HCT116 (cell line): ENCODE measurements around the gene PRRC2A.

Experiments
- CTCF ChIP-seq, 3 experiments: fragments of 200-600 bp in 1 of 3; sonication (generic) in 1 of 3; IDR thresholded peaks in 2 of 3; conservative IDR thresholded peaks in 1 of 3; 2 replicates each; pipeline ENCODE4 v1.5.1; 2012 to 2017; ENCODE audit warnings: low read depth in 2 of 3, low read length in 2 of 3, antibody characterized with exemption in 1 of 3, borderline replicate concordance in 1 of 3, control low read depth in 1 of 3, mild to moderate bottlenecking in 1 of 3, mixed read lengths in 1 of 3, mixed run types in 1 of 3, moderate library complexity in 1 of 3; ENCODE audit not compliant: insufficient read depth in 1 of 3
- ELF1 ChIP-seq: IDR thresholded peaks from 2 replicates; pipeline ENCODE4 v1.6.1; 2012; ENCODE audit warnings: low read depth, borderline replicate concordance
- EZH2 ChIP-seq: fragments of 200-600 bp; sonication (generic); IDR thresholded peaks from 2 replicates; pipeline ENCODE4 v1.6.1; 2017; ENCODE audit warnings: antibody characterized with exemption, mixed run types
- MAX ChIP-seq: IDR thresholded peaks from 2 replicates; pipeline ENCODE4 v1.6.1; 2012
- RAD21 ChIP-seq: IDR thresholded peaks from 2 replicates; pipeline ENCODE4 v1.6.1; 2012; ENCODE audit warnings: low read depth, mild to moderate bottlenecking
- SP1 ChIP-seq: IDR thresholded peaks from 2 replicates; pipeline ENCODE4 v1.6.1; 2012; ENCODE audit warnings: low read depth
- SRF ChIP-seq: IDR thresholded peaks from 2 replicates; pipeline ENCODE4 v1.6.1; 2012; ENCODE audit warnings: low read depth
- TCF7L2 ChIP-seq: IDR thresholded peaks from 2 replicates; pipeline ENCODE4 v1.7.0; 2011; ENCODE audit warnings: borderline replicate concordance, inconsistent platforms; ENCODE audit not compliant: insufficient read depth, insufficient read length; ENCODE audit errors: extremely low read depth
- TF ChIP-seq, protein P1 (sequence below): IDR thresholded peaks from 2 replicates; pipeline ENCODE4 v1.6.1; 2012; ENCODE audit warnings: low read depth

GRCh38 chr6:31663961-31664789 is 43.7 kb downstream of the PRRC2A start:
- TF ChIP-seq CTCF (IDR thresholded peaks at IDR 0.05 in 2 of 3, conservative IDR thresholded peaks at IDR 0.05 in 1 of 3; ENCODE audit: borderline replicate concordance in 1 of 3, insufficient read depth in 1 of 3, low read depth in 2 of 3, low read length in 2 of 3) (no peak), TCF7L2 (no peak), RAD21 (no peak), EZH2 (no peak), MAX (no peak), ELF1 (no peak), SP1 (no peak), SRF (no peak)
- TF ChIP-seq, protein P1, sequence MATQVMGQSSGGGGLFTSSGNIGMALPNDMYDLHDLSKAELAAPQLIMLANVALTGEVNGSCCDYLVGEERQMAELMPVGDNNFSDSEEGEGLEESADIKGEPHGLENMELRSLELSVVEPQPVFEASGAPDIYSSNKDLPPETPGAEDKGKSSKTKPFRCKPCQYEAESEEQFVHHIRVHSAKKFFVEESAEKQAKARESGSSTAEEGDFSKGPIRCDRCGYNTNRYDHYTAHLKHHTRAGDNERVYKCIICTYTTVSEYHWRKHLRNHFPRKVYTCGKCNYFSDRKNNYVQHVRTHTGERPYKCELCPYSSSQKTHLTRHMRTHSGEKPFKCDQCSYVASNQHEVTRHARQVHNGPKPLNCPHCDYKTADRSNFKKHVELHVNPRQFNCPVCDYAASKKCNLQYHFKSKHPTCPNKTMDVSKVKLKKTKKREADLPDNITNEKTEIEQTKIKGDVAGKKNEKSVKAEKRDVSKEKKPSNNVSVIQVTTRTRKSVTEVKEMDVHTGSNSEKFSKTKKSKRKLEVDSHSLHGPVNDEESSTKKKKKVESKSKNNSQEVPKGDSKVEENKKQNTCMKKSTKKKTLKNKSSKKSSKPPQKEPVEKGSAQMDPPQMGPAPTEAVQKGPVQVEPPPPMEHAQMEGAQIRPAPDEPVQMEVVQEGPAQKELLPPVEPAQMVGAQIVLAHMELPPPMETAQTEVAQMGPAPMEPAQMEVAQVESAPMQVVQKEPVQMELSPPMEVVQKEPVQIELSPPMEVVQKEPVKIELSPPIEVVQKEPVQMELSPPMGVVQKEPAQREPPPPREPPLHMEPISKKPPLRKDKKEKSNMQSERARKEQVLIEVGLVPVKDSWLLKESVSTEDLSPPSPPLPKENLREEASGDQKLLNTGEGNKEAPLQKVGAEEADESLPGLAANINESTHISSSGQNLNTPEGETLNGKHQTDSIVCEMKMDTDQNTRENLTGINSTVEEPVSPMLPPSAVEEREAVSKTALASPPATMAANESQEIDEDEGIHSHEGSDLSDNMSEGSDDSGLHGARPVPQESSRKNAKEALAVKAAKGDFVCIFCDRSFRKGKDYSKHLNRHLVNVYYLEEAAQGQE: no peak
